Nephron (organoid): ENCODE results near the gene KRT85.

Experiments used
- H3K27ac Mint-ChIP-seq, 3 experiments: 2 replicates each; pipeline ENCODE4 v1.8.0; 2020; ENCODE audit warnings: mixed read lengths in 3 of 3, mild to moderate bottlenecking in 2 of 3, moderate library complexity in 1 of 3
- H3K27me3 Mint-ChIP-seq: 2 replicates; pipeline ENCODE4 v1.8.0; 2021; ENCODE audit warnings: low read depth, mild to moderate bottlenecking, moderate library complexity, mixed read lengths
- H3K36me3 Mint-ChIP-seq: 2 replicates; pipeline ENCODE4 v1.8.0; 2020; ENCODE audit warnings: low read depth, mixed read lengths
- H3K4me1 Mint-ChIP-seq: 2 replicates; pipeline ENCODE4 v1.8.0; 2020; ENCODE audit warnings: mixed read lengths
- H3K4me3 Mint-ChIP-seq, 3 experiments: 2 replicates each; pipeline ENCODE4 v1.8.0; 2020; ENCODE audit warnings: mild to moderate bottlenecking in 3 of 3, mixed read lengths in 3 of 3, moderate library complexity in 2 of 3
- H3K9me3 Mint-ChIP-seq: 2 replicates; pipeline ENCODE4 v1.8.0; 2020; ENCODE audit warnings: mixed read lengths
- TF ChIP-seq, protein P1 (sequence below), 3 experiments: fragments of 200-600 bp; sonication (generic); IDR thresholded peaks; one replicate each; pipeline ENCODE4 v1.5.0; 2021; ENCODE audit warnings: antibody characterized with exemption in 3 of 3; ENCODE audit not compliant: unreplicated experiment in 3 of 3

The KRT85 gene

DNA sequence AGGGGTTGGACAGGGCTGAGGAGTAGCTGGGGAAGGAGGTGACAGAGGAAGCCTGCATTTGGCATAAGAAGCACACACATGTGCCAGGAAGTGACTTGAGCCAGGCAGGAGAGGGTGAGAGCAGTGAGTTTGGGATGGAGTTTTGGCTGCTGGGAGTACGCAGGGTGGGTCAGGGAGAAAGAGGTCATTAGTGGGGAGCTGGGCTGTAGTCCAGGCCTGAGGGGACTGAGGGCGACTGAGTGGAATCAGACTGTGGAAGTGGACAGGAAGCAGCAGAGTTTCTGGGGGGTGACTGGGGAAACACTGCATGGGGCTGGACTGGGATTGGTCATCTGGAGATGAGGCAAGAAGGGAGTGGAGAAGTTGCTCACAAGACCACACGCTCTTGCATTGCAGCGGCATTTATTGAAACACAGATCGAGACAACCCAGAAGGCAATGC, 7.6 kb downstream of the KRT85 start:
- TF ChIP-seq, protein P1, sequence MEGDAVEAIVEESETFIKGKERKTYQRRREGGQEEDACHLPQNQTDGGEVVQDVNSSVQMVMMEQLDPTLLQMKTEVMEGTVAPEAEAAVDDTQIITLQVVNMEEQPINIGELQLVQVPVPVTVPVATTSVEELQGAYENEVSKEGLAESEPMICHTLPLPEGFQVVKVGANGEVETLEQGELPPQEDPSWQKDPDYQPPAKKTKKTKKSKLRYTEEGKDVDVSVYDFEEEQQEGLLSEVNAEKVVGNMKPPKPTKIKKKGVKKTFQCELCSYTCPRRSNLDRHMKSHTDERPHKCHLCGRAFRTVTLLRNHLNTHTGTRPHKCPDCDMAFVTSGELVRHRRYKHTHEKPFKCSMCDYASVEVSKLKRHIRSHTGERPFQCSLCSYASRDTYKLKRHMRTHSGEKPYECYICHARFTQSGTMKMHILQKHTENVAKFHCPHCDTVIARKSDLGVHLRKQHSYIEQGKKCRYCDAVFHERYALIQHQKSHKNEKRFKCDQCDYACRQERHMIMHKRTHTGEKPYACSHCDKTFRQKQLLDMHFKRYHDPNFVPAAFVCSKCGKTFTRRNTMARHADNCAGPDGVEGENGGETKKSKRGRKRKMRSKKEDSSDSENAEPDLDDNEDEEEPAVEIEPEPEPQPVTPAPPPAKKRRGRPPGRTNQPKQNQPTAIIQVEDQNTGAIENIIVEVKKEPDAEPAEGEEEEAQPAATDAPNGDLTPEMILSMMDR (IDR thresholded peaks at IDR 0.05; ENCODE audit: unreplicated experiment in 3 of 3), result no peak
- H3K4me1 Mint-ChIP-seq, result peaks cover 15% of the 10 kb centered on the region
- H3K36me3 Mint-ChIP-seq, result no peaks in the 10 kb centered on the region
- H3K27ac Mint-ChIP-seq, result no peak overlapping the region
- H3K9me3 Mint-ChIP-seq, result no peaks in the 10 kb centered on the region
- H3K27me3 Mint-ChIP-seq, result peaks cover 38% of the 10 kb centered on the region
- no peak overlapping the region for H3K4me3 Mint-ChIP-seq

DNA sequence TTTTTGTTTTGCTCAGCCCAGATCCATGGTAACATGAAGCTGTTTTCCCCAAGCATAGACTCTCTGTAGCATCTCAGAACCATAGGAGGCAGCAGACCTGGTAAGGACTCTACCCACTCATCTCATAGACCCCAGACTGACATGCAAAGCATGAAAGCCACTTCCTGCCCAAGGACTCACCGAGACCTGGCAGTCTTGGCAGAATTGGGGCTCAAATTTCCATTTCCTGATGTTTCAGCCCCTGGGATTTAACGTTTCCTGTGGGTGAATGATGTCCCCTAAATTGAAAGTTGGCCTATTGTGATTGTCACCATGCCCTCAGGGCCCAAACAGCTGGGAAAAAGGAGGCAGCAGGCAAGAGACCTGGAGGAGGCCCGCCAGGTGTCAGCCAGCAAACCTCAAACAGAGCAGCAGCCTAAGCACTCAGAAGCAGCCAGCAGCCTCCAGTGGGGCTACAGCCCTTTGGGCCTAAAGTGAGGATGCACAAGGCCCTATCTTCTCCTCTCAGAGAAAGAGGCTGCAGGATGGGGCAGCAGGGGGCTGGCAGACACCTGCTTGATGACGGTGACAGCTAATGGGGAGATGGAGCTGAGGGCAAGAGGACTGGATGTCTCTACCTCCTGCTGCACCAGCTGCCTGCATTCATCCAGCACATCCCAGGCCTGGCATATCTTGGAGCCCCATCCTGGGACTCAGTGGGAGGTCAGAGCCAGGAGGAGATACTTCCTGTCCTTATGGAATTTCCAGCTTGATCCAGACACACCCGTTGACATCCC, 8.5 kb downstream of the KRT85 start:
- Mint-ChIP-seq H3K9me3 (no peaks in the 10 kb centered on the region), H3K4me1 (peaks cover 21% of the 10 kb centered on the region), H3K27me3 (peaks cover 37% of the 10 kb centered on the region), H3K4me3 (no peak overlapping the region), H3K27ac (no peak overlapping the region), H3K36me3 (no peaks in the 10 kb centered on the region)
- TF ChIP-seq, protein P1 (IDR thresholded peaks at IDR 0.05; ENCODE audit: unreplicated experiment in 3 of 3), result no peak

DNA sequence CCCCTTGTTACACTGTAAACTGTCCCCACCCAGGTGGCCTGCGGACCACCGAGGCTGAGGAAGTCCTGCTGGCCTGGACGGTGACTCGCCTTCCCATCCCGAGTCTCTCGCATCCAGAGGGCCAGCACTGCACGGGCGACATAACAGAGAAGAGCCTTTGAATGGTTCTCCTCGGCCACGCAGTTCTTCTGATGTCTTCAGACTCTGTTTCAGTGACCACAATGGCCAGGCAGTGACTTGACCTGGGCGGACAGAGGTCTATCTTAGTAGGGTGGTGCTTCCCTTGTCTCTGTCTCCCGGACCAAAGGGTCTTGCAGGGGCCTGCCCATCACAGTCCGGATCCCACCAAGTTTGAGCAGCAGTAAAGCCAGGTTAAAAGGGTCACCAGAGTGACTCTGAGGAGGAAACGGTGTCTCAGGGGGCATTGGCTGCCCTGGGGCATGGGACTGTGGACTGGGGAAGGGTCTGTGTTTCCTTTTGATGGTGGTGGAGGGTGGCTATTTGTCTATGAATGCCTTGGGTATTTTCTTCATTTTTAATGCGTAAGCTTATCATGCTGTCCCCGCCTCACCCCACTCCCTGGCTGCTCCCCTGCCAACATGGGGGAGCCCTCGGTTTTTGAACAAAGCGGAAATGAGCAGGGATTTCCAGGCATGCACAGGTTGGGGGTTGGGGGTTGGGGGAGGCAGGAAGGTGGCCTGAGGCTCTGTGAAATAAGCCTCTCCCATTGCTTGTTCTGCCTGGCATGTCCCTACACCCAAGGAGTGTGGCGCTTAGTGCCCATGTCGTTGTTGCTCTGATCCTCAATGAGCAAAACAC, 10.3 kb downstream of the KRT85 start:
- Mint-ChIP-seq H3K4me1 (peaks cover 25% of the 10 kb centered on the region), H3K4me3 (no peak overlapping the region), H3K27ac (no peak overlapping the region), H3K27me3 (peaks cover 36% of the 10 kb centered on the region), H3K36me3 (no peaks in the 10 kb centered on the region), H3K9me3 (no peaks in the 10 kb centered on the region)
- TF ChIP-seq, protein P1 (IDR thresholded peaks at IDR 0.05; ENCODE audit: unreplicated experiment in 3 of 3), result no peak

DNA sequence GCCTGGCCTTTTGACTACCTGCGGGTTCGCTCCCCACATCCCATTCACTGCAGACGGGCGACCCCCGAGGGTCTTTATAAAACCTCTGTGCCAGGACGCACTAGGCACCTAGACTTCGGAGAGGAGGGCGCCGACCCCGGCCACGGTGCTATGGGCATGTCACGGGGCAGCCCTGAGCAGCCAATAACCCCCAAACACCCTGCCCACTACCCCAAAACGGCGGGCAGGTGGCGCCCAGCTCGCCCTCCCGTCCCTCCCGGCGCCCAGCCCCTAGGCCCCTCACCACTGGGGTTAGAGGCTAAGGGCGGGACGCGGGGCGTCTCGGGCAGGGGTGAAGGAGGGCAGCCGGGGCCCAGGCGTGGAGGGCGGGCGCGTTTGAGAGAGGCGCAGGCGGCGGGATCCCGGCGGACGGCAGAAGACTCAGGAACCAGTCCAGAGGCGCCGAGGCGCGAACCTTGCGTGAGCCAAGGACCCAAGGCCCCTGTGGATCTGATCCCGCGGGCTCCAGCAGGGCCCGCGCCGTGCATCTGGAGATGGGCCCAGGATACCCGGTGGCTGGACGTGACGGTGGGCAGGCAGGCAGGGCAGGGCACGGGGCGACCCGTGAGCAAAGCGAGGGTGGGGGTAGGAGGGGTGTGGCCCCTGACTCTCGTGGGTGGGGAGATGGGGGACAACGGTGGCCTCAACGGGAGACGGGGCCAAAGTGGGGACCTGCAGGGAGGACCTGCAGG, 11.1 kb downstream of the KRT85 start:
- H3K27ac Mint-ChIP-seq, result no peak overlapping the region
- TF ChIP-seq, protein P1 (IDR thresholded peaks at IDR 0.05; ENCODE audit: unreplicated experiment in 3 of 3), result no peak
- H3K27me3 Mint-ChIP-seq, result peaks cover 32% of the 10 kb centered on the region
- H3K4me1 Mint-ChIP-seq, result peaks cover 30% of the 10 kb centered on the region
- no peak overlapping the region for H3K4me3 Mint-ChIP-seq
- H3K36me3 Mint-ChIP-seq, result no peaks in the 10 kb centered on the region
- H3K9me3 Mint-ChIP-seq, result no peaks in the 10 kb centered on the region

DNA sequence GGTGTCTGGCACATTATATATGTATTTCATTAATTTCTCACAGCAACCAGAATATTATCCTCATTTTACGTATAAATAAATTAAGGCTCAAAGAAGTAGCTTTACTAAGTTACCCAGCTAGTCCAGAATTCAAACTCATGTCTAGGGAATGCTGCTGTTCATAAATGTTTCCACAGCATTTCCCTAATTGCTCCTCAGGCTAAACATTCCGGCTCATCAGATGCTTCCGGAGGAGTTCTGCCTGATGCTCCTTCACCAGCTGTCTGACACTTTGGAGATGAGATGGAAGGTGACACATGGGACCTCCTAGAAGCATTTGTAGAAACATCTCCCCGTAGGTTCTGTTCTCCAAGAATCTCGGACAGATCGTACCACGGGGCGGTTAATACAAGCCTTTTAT, 12.1 kb downstream of the KRT85 start:
- no peak overlapping the region for H3K4me3 Mint-ChIP-seq
- H3K9me3 Mint-ChIP-seq, result no peaks in the 10 kb centered on the region
- no peaks in the 10 kb centered on the region for H3K36me3 Mint-ChIP-seq

More for the DNA sequence above, 12.1 kb downstream of the KRT85 start:
- TF ChIP-seq, protein P1 (IDR thresholded peaks at IDR 0.05; ENCODE audit: unreplicated experiment in 3 of 3), result no peak
- H3K4me1 Mint-ChIP-seq, result peaks cover 23% of the 10 kb centered on the region
- no peak overlapping the region for H3K27ac Mint-ChIP-seq
- peaks cover 25% of the 10 kb centered on the region for H3K27me3 Mint-ChIP-seq
